HEK293T (cell line): Measurements from ENCODE around the gene BST1.

ENCODE experiments used
- CTCF ChIA-PET: fragments of 350-600 bp; formaldehyde crosslinking; extraction: SDS; loops from one replicate; lab custom pipeline; 2021; ENCODE audit warnings: antibody characterized with exemption, inconsistent platforms; lab: Yijun Ruan, JAX
- POLR2A ChIA-PET: fragments of 350-600 bp; formaldehyde crosslinking; extraction: SDS; loops from one replicate; lab custom pipeline; 2020; ENCODE audit warnings: antibody characterized with exemption, inconsistent platforms; lab: Yijun Ruan, JAX
- DNase-seq: peaks from one replicate; pipeline ENCODE4 v3.0.0; 2012; ENCODE audit warnings: mixed read lengths; ENCODE audit errors: extremely low spot score
- ARNT ChIP-seq: fragments of 450-650 bp; IDR thresholded peaks from 2 replicates; pipeline ENCODE4 v1.6.1; 2017; ENCODE audit warnings: mild to moderate bottlenecking
- BHLHE40 ChIP-seq: fragments of 450-650 bp; IDR thresholded peaks from 2 replicates; pipeline ENCODE4 v1.6.1; 2016; ENCODE audit warnings: mild to moderate bottlenecking, moderate library complexity, borderline replicate concordance
- CTBP1 ChIP-seq: fragments of 450-650 bp; IDR thresholded peaks from 2 replicates; pipeline ENCODE4 v1.6.1; 2016; ENCODE audit warnings: borderline replicate concordance
- ELF4 ChIP-seq: fragments of 450-650 bp; IDR thresholded peaks from 2 replicates; pipeline ENCODE4 v1.6.1; 2017; ENCODE audit warnings: antibody characterized with exemption
- FOXA1 ChIP-seq: fragments of 450-650 bp; IDR thresholded peaks from 2 replicates; pipeline ENCODE4 v1.6.1; 2016; ENCODE audit warnings: mild to moderate bottlenecking
- FOXK2 ChIP-seq: fragments of 450-650 bp; IDR thresholded peaks from 2 replicates; pipeline ENCODE4 v1.6.1; 2016; ENCODE audit warnings: mild to moderate bottlenecking
- FOXM1 ChIP-seq: fragments of 450-650 bp; IDR thresholded peaks from 2 replicates; pipeline ENCODE4 v1.6.1; 2017; ENCODE audit warnings: mild to moderate bottlenecking, borderline replicate concordance
- HDGF ChIP-seq: fragments of 450-650 bp; IDR thresholded peaks from 2 replicates; pipeline ENCODE4 v1.6.1; 2017; ENCODE audit warnings: antibody characterized with exemption, borderline replicate concordance
- L3MBTL2 ChIP-seq: fragments of 450-650 bp; conservative IDR thresholded peaks from 2 replicates; pipeline ENCODE4 v1.6.1; 2016; ENCODE audit warnings: mild to moderate bottlenecking
- LEF1 ChIP-seq: fragments of 450-650 bp; IDR thresholded peaks from 2 replicates; pipeline ENCODE4 v1.6.1; 2017; ENCODE audit warnings: mild to moderate bottlenecking, borderline replicate concordance
- NFRKB ChIP-seq: fragments of 450-650 bp; IDR thresholded peaks from 2 replicates; pipeline ENCODE4 v1.6.1; 2016; ENCODE audit warnings: mild to moderate bottlenecking, moderate library complexity
- SP1 ChIP-seq: fragments of 450-650 bp; IDR thresholded peaks from 2 replicates; pipeline ENCODE4 v1.6.1; 2017
- SUZ12 ChIP-seq: fragments of 450-650 bp; IDR thresholded peaks from 2 replicates; pipeline ENCODE4 v1.6.1; 2016; ENCODE audit warnings: mild to moderate bottlenecking
- TARDBP ChIP-seq: fragments of 450-650 bp; IDR thresholded peaks from 2 replicates; pipeline ENCODE4 v1.6.1; 2016
- ZNF384 ChIP-seq: fragments of 450-650 bp; IDR thresholded peaks from 2 replicates; pipeline ENCODE4 v1.6.1; 2016
- TF ChIP-seq, protein P1 (sequence below): fragments of 450-650 bp; IDR thresholded peaks from 2 replicates; pipeline ENCODE4 v1.6.1; 2016

BST1 gene

DNA sequence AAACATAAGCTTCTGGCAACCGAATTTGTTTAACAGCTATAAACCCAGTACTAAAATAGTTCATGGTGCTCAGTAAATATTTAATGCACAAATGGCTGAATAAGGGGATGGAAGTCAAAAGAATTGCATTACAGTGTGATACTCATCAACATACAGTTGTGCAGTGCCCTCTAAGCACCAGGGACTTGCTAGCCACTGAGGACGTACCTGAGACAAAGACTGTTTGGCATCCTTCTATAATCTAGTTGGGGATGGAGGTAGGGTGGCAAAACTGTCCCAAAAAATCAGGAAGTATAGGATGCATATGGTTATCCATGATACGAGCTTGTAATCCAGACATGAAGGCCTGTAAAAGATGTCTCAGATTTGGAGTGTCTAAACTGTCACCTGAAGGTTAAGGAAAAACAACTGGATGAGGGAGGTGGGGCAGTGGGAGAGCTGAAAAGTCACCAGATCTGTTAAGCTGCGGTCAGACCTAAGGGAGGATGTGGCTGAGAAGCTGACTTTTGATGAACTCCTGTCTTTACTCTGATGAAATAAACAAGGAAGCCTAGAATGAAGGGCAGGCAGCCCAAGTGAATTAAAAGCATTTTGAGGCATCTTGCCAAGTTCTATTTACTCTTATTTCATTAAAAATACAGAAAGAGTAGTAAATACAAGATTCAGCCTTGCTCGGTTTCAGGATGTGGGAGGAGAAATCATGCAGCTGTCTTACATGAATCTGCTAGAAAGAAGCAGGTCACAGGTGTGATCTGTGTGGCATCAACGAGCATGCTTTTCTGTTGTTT lies 63.2 kb downstream of the BST1 start:
- CTCF ChIA-PET, result no interaction called here
- POLR2A ChIA-PET, result no interaction called here
- TF ChIP-seq HDGF (no peak), FOXK2 (no peak), ELF4 (no peak), FOXM1 (no peak), L3MBTL2 (no peak), ARNT (no peak), SP1 (no peak), ZNF384 (no peak)
- TF ChIP-seq, protein P1, sequence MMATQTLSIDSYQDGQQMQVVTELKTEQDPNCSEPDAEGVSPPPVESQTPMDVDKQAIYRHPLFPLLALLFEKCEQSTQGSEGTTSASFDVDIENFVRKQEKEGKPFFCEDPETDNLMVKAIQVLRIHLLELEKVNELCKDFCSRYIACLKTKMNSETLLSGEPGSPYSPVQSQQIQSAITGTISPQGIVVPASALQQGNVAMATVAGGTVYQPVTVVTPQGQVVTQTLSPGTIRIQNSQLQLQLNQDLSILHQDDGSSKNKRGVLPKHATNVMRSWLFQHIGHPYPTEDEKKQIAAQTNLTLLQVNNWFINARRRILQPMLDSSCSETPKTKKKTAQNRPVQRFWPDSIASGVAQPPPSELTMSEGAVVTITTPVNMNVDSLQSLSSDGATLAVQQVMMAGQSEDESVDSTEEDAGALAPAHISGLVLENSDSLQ, result no peak
- DNase-seq, result no peak

DNA sequence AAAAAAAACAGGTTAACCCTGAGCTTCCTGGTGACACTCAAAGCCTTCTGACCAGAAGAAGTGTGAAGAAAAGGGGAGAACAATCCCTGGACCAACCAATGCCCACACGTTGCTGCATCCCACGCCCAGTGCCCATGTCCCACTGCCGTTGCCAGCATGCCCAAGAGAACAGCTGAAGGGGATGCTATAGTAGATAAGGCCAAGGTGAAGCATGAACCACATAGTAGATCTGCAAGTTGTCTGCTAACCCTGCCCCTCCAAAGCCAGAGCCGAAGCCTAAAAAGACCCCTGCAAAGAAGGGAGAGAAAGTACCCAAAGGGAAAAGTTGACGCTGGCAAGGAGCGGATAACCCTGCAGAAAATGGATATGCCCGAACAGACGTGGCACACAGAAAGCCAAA lies 64.0 kb downstream of the BST1 start:
- no peak for TF ChIP-seq FOXK2
- no peak for TF ChIP-seq NFRKB
- no peak for TF ChIP-seq SUZ12
- TF ChIP-seq, protein P1, result no peak
- TF ChIP-seq BHLHE40, result no peak
- no peak for TF ChIP-seq L3MBTL2
- no peak for TF ChIP-seq CTBP1
- no peak for TF ChIP-seq FOXM1
- no peak for TF ChIP-seq ELF4
- TF ChIP-seq TARDBP, result no peak
- no peak for TF ChIP-seq FOXA1
- TF ChIP-seq ARNT, result no peak
- no peak for TF ChIP-seq LEF1
- no peak for TF ChIP-seq HDGF
- TF ChIP-seq ZNF384, result no peak
- ChIA-PET CTCF (no interaction called here), POLR2A (no interaction called here)
- no peak for DNase-seq

DNA sequence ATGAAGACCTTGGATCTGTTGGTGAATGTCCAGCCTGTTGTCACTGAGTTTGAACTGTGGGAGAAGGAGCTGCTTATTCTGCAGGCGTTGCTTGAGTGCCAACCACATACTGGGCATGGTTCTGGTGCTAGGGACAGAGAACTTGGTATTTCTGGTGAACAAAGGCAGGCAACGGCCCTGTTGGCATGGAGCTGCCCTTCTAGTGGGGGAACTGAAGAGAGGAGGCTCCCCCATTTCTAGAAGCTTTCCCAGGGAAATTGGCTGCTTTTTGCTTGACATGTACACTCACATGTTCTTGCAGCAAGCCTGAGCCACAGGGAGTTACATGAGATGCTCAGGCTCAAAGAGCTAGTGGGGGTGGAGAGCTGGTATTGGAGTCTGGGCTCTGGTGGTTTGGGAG lies 66.3 kb downstream of the BST1 start:
- no peak for TF ChIP-seq FOXA1
- no peak for TF ChIP-seq LEF1
- no peak for TF ChIP-seq FOXM1
- no peak for TF ChIP-seq SP1
- no peak for TF ChIP-seq NFRKB
- TF ChIP-seq SUZ12, result no peak
- TF ChIP-seq ZNF384, result no peak
- no peak for TF ChIP-seq ARNT
- no peak for TF ChIP-seq BHLHE40
- no peak for TF ChIP-seq ELF4
- no peak for TF ChIP-seq FOXK2
- TF ChIP-seq, protein P1, result no peak
- TF ChIP-seq CTBP1, result no peak
- no peak for TF ChIP-seq HDGF
- no peak for TF ChIP-seq TARDBP
- TF ChIP-seq L3MBTL2, result no peak
- ChIA-PET POLR2A (no interaction called here), CTCF (interaction anchor here (0.6 kb wide), 1 partner anchor 119 kb away, joined by 5 read pairs; no protein-coding TSS in a partner anchor)
- no peak for DNase-seq

DNA sequence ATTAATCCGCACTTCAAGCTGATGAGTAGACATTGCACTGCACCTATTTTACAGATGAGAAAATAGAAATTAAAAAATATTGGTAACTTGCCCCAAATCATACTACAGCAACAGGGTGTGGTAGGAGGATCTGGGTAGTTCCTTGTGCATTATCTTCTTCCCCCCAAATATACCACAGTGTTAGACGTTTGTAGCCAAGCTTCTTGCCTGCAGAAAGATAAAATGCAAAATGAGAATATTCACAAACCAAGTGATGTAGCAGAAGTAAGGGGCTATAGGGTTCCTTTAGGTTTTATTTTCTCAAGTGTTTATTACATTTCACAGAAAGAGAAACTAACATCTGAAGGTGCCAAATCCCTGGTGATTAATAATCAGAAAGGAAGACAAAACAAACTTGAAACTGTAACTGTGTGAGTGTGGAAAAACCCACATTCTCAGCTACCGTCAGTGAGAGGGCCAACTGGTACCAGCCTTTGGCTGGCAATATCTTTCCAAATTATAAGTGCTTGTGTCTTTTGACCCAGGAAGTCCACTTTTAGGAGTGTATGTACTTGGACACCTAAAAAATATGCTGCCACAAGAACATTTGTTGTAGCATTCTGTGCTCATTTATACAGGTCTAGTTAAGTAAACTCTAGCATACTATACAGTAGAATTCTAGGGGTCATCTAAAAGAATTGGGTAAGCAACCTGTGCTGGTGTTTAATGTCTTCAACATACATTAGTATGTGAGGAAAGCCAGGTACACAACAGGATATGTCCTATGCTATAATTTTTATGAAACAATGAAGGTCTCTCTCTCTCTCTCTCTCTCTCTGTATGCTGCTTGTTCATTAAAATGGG lies 68.6 kb downstream of the BST1 start:
- DNase-seq, result no peak
- no peak for TF ChIP-seq TARDBP
- TF ChIP-seq FOXA1, result no peak
- TF ChIP-seq CTBP1, result no peak
- no peak for TF ChIP-seq SUZ12
- TF ChIP-seq NFRKB, result no peak
- CTCF ChIA-PET, result no interaction called here
- POLR2A ChIA-PET, result no interaction called here

DNA sequence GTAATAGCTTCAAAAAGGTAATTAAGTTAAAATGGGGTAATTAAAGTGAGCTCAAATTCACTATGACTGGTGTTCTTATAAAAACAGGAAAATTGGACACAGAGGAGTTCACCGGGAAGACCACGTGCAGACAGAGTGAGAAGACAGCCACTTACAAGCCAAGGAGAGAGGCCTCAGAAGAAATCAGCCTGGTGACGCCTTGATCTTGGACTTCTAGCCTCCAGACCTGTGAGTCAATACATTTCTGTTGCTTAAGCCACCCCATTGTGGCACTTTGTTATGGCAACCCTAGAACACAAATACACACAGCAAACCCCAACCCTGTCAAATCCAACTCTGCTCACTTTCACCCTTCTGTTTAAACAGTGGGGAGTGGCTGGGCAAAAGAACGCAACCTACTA lies 71.2 kb downstream of the BST1 start:
- TF ChIP-seq ZNF384 (no peak), FOXM1 (no peak), HDGF (no peak), SP1 (no peak), CTBP1 (no peak), BHLHE40 (no peak), TARDBP (no peak), ELF4 (no peak), NFRKB (no peak)
- ChIA-PET POLR2A (no interaction called here), CTCF (no interaction called here)
- DNase-seq, result no peak
